ENCODE data around the gene PIERCE2. TPM values are rescaled to one million over a fixed set of nuclear protein-coding genes. Genes with fewer than 3 reads are reported as not detected.

Gene PIERCE2
- total and polyA plus RNA-seq, 2 of the 4 experiments (the other 2 are of a cell fraction) = 0.36 to 0.48 TPM

DNA sequence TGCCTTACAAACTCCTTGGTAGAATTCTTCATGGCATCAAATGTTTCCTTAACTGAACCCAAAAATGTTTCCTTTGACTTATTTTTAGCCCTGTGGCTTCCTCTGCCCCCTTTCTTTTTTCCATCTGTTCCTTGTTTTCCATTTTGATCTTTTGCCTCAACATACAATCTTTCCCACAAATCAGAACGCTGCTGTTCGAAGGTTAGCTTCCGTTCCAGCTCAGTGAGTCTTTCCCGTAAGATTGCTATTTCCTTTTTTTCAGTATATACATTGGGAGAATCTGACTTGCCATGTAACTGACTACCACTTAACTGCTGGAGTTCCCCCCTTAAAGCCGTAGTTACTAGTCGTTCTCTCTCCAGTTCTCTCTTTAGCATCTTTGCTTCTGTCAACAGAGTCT, 48.0 kb upstream of the PIERCE2 start:
- Histone ChIP-seq H4K5ac (ENCODE audit: low read depth, low read length) (no peak overlapping the region), H3K56ac (ENCODE audit: extremely low read depth, insufficient read depth, low read length) (no peak overlapping the region), H2AK9ac (replicated peaks; ENCODE audit: low read depth, low read length, poor library complexity) (no peak overlapping the region), H3K27ac (ENCODE audit: insufficient read depth, low read length) (no peak overlapping the region), H4K91ac (ENCODE audit: insufficient read depth, low read depth, low read length) (no peak overlapping the region), H2BK20ac (ENCODE audit: low read depth, low read length) (no peak overlapping the region), H3K23ac (ENCODE audit: low read depth, low read length) (no peak overlapping the region), H4K8ac (ENCODE audit: low read depth in 2 of 2, low read length in 2 of 2) (no peak overlapping the region), H3K9ac (ENCODE audit: low read depth, low read length) (no peak overlapping the region), H3K4me3 (ENCODE audit: insufficient read depth, low read depth, low read length) (no peak overlapping the region), H3K36me3 (ENCODE audit: control insufficient read depth, insufficient read depth, low read length) (no peaks in the 10 kb centered on the region), H2AFZ (replicated peaks; ENCODE audit: low read length, poor library complexity) (no peak overlapping the region), H3K9me3 (ENCODE audit: control insufficient read depth, insufficient read depth, low read length) (no peaks in the 10 kb centered on the region), H2AK5ac (ENCODE audit: low read depth, low read length) (no peak overlapping the region), H3K27me3 (ENCODE audit: control insufficient read depth, insufficient read depth, low read length) (no peaks in the 10 kb centered on the region; the same call in 1 of the 2 replicates), H3K14ac (replicated peaks; ENCODE audit: low read depth, low read length) (no peak overlapping the region), H3K4ac (ENCODE audit: low read depth, low read length) (no peak overlapping the region), H3K9me1 (ENCODE audit: insufficient read depth, low read length) (no peaks in the 10 kb centered on the region), H4K20me1 (ENCODE audit: insufficient read depth, low read length) (no peaks in the 10 kb centered on the region), H2BK120ac (ENCODE audit: low read depth, low read length) (no peak overlapping the region), H2BK5ac (ENCODE audit: low read depth, low read length, poor library complexity, severe bottlenecking) (no peak overlapping the region), H2BK15ac (ENCODE audit: low read depth, low read length) (no peak overlapping the region), H3K18ac (ENCODE audit: low read depth, low read length) (no peak overlapping the region), H3K4me1 (ENCODE audit: control insufficient read depth, insufficient read depth, low read length) (peaks cover 5% of the 10 kb centered on the region), H3K4me2 (ENCODE audit: low read depth, low read length) (no peak overlapping the region), H3K79me1 (ENCODE audit: low read depth in 1 of 2, low read length in 2 of 2) (no peaks in the 10 kb centered on the region)
- in situ Hi-C loops (cut with MboI; ENCODE audit: low sequenced_read_pairs) (no loop called here), intact Hi-C loops (cut with micrococcal nuclease) (no loop called here), dilution Hi-C loops (cut with HindIII; ENCODE audit: low sequenced_read_pairs, unreplicated experiment) (no loop called here)
- CTCF ChIA-PET = interaction anchor here (0.6 kb wide), 1 partner anchor 14 kb away, joined by 3 read pairs; no protein-coding TSS in a partner anchor
- no TSS peak for BruUV-seq (replicated peaks)
- TF ChIP-seq, protein P1, sequence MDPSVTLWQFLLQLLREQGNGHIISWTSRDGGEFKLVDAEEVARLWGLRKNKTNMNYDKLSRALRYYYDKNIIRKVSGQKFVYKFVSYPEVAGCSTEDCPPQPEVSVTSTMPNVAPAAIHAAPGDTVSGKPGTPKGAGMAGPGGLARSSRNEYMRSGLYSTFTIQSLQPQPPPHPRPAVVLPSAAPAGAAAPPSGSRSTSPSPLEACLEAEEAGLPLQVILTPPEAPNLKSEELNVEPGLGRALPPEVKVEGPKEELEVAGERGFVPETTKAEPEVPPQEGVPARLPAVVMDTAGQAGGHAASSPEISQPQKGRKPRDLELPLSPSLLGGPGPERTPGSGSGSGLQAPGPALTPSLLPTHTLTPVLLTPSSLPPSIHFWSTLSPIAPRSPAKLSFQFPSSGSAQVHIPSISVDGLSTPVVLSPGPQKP (IDR thresholded peaks at IDR 0.05; ENCODE audit: borderline replicate concordance, low read depth, low read length) = no peak
- TF ChIP-seq SMC3 (IDR thresholded peaks at IDR 0.05; ENCODE audit: low read depth, low read length) (no peak), MAZ (IDR thresholded peaks at IDR 0.05; ENCODE audit: borderline replicate concordance, low read depth, low read length) (no peak)
- WGBS, 2 experiments (ENCODE audit: extremely low coverage in 2 of 2, insufficient read length in 1 of 2) = 68% methylated on average over 2 of the region's 6 CpGs; no CpG with 5 or more reads in 1 of the 2 experiments
- ATAC-seq (ENCODE audit: low read depth) (no peak), DNase-seq (no peak)
- POLR2A ChIA-PET (ENCODE audit: unreplicated experiment) = no interaction called here
